ENCODE measurements around the gene ST6GALNAC3. TPM values are rescaled to one million over a fixed set of nuclear protein-coding genes. Genes with fewer than 3 reads are reported as not detected.
"Not testable (repeated sequence)": the region's sequence is repeated elsewhere in the genome, so short reads cannot be mapped to it uniquely, and the experiment has no call there.

Gene ST6GALNAC3
- 1.8 and 1.9 TPM in 2 replicates for total RNA-seq (2014; rRNA removed; shearing (Covaris generic))

- peak; percentile 13 for DNase-seq (ENCODE audit: low spot score)
Measured at GRCh38 chr1:76074321-76075187, at the start of gene ST6GALNAC3. ST6GALNAC3 (plus strand) TSS chr1:76074746.

- no peak for DNase-seq (ENCODE audit: low spot score)
Measured at GRCh38 chr1:76027341-76027740, 47.2 kb upstream of the ST6GALNAC3 start.

- DNase-seq (ENCODE audit: low spot score) = no peak
Measured at GRCh38 chr1:76029331-76029730, 45.2 kb upstream of the ST6GALNAC3 start.

- no peak for DNase-seq (ENCODE audit: low spot score)
Measured at GRCh38 chr1:76031496-76031895, 43.0 kb upstream of the ST6GALNAC3 start.

GRCh38 chr1:76033800-76034475 lies 40.6 kb upstream of the ST6GALNAC3 start:
- no peak for DNase-seq (ENCODE audit: low spot score)

- no peak for DNase-seq (ENCODE audit: low spot score)
Measured at GRCh38 chr1:76035053-76035452, 39.5 kb upstream of the ST6GALNAC3 start.

GRCh38 chr1:76037324-76037723 lies 37.2 kb upstream of the ST6GALNAC3 start:
- DNase-seq (ENCODE audit: low spot score) = no peak

GRCh38 chr1:76038287-76039004 lies 36.1 kb upstream of the ST6GALNAC3 start:
- DNase-seq (ENCODE audit: low spot score) = peak; percentile 35

- DNase-seq (ENCODE audit: low spot score) = no peak
Measured at GRCh38 chr1:76046149-76046548, 28.4 kb upstream of the ST6GALNAC3 start.

- no peak for DNase-seq (ENCODE audit: low spot score)
Measured at GRCh38 chr1:76048219-76048618, 26.3 kb upstream of the ST6GALNAC3 start.

GRCh38 chr1:76048926-76049325 lies 25.6 kb upstream of the ST6GALNAC3 start:
- DNase-seq (ENCODE audit: low spot score) = no peak

- no peak for DNase-seq (ENCODE audit: low spot score)
Measured at GRCh38 chr1:76049498-76049897, 25.0 kb upstream of the ST6GALNAC3 start.

- not testable (repeated sequence) for DNase-seq (ENCODE audit: low spot score)
Measured at GRCh38 chr1:76050073-76050472, 24.5 kb upstream of the ST6GALNAC3 start.

- DNase-seq (ENCODE audit: low spot score) = no peak
Measured at GRCh38 chr1:76053021-76053420, 21.5 kb upstream of the ST6GALNAC3 start.

- no peak for DNase-seq (ENCODE audit: low spot score)
Measured at GRCh38 chr1:76054359-76054758, 20.2 kb upstream of the ST6GALNAC3 start.

- DNase-seq (ENCODE audit: low spot score) = no peak
Measured at GRCh38 chr1:76055987-76056386, 18.6 kb upstream of the ST6GALNAC3 start.

GRCh38 chr1:76059451-76059850 lies 15.1 kb upstream of the ST6GALNAC3 start:
- no peak for DNase-seq (ENCODE audit: low spot score)

GRCh38 chr1:76065270-76065669 lies 9.3 kb upstream of the ST6GALNAC3 start:
- no peak for DNase-seq (ENCODE audit: low spot score)

- DNase-seq (ENCODE audit: low spot score) = peak; percentile 5
Measured at GRCh38 chr1:76066394-76066793, 8.2 kb upstream of the ST6GALNAC3 start.

GRCh38 chr1:76068542-76068941 lies 6.0 kb upstream of the ST6GALNAC3 start:
- DNase-seq (ENCODE audit: low spot score) = peak; percentile 53

GRCh38 chr1:76068953-76069561 lies 5.5 kb upstream of the ST6GALNAC3 start:
- no peak for DNase-seq (ENCODE audit: low spot score)

GRCh38 chr1:76070538-76070937 lies 4.0 kb upstream of the ST6GALNAC3 start:
- no peak for DNase-seq (ENCODE audit: low spot score)

Data from A172 (cell line).